Pancreas (tissue), 10 donors: ENCODE data around the gene CMC1. TPM values are rescaled to one million over a fixed set of nuclear protein-coding genes. Genes with fewer than 3 reads are reported as not detected.
A peak's percentile ranks its signal among the peaks of the same experiment; 100 is the strongest.

Experiments
- ATAC-seq, 4 donors: fragments of 200-7000 bp; cut with Tn5 transposase; one replicate each; pipeline versions ENCODE4 v1.8.0 to v1.9.1; 2020; ENCODE audit warnings: mild to moderate bottlenecking in 4 of 4, moderate library complexity in 4 of 4
- DNase-seq, 6 donors: peaks; one replicate each; pipeline ENCODE4 v3.0.0-alpha.2; 2020
- FAIRE-seq: peaks from 2 replicates; lab custom pipeline; 2012; peaks lifted over from hg19 to GRCh38; lab: Jason Lieb, UNC
- H3K27ac ChIP-seq, 4 donors: fragments of 200-600 bp; sonication (generic); 1 replicate in 3 of 4; 2 replicates in 1 of 4; pipeline versions ENCODE4 v1.5.0 to v1.8.0; 2020
- H3K27me3 ChIP-seq, 4 donors: fragments of 200-600 bp; one replicate each; pipeline ENCODE4 v1.8.0; 2021
- H3K36me3 ChIP-seq, 3 donors: fragments of 200-600 bp; sonication (generic) in 1 of 3; one replicate each; pipeline versions ENCODE4 v1.5.0 to v1.8.0; 2020 to 2021
- H3K4me1 ChIP-seq, 3 donors: fragments of 200-600 bp; one replicate each; pipeline ENCODE4 v1.8.0; 2021
- H3K4me3 ChIP-seq, 4 donors: fragments of 200-600 bp; sonication (generic) in 2 of 4; one replicate each; pipeline versions ENCODE4 v1.5.0 to v1.8.0; 2020 to 2021
- H3K9me3 ChIP-seq, 4 donors: fragments of 200-600 bp; one replicate each; pipeline ENCODE4 v1.8.0; 2021
- CTCF ChIP-seq, 4 donors: fragments of 200-600 bp; sonication (generic) in 3 of 4; IDR thresholded peaks; one replicate each; pipeline versions ENCODE4 v1.5.0 to v1.8.0; 2021; ENCODE audit warnings: antibody characterized with exemption in 4 of 4
- WGBS, 2 donors: extraction: QIAGEN DNeasy Blood & Tissue Kit; methylation state at CpG; one replicate each; pipeline ENCODE4 v1.1.7; 2013; 5-methylcytosine and 5-hydroxymethylcytosine counted together
- intact Hi-C, 3 donors: fragments of 100-400 bp; cut with DNase I; formaldehyde crosslinking; loops; one replicate each; pipeline versions ENCODE4 v1.11.1 to v1.14.2; 2022
- polyA plus RNA-seq, 2 donors: library from polyadenylated mRNA; stranded (reverse); fragments of 200-250 nt; gene quantifications; one replicate each; pipeline ENCODE4 v1.2.3, GENCODE V29; 2013
- total RNA-seq, 6 donors: library from RNA; stranded (reverse); fragmentation: NEBNext Ultra II Directional in 4 of 6; extraction: Animal tissue kit (Norgen Biotek cat#: 25700) in 4 of 6; gene quantifications; one replicate each; pipeline versions ENCODE4 v1.2.1 to v1.2.4, GENCODE V29; 2021 to 2023
- donor health status: healthy with polysubstance abuse.
- donor health status: DM: no; HTN: no; CAD: no; lungs with moderate emphysema.
- donor health status: DM: no; HTN: no; CAD: no.
- donor health status: control.
- donor health status: control.
- donor health status: Bipolar disorder and iron deficiency.
- donor health status: DM: yes; HTN: yes; CAD: no.
- donor health status: DM: no; HTN: no; CAD: no.
- donor health status: DM: no; HTN: no; CAD: no.
- donor health status: DM: yes; HTN: yes; CAD: no.

CMC1 gene
- total and polyA plus RNA-seq, 8 donors, result 4.3 to 23.9 (median 7.7) TPM

GRCh38 chr3:28347374-28348264 lies 106.2 kb downstream of the CMC1 start:
- H3K27ac ChIP-seq, result peak overlapping the region; percentile 99 to 100 (median 99)
- FAIRE-seq, result no peak
- intact Hi-C loops, result no loop called here
- H3K4me3 ChIP-seq, result peak overlapping the region; percentile 58 to 77 (median 61)
- no peak for TF ChIP-seq CTCF (IDR thresholded peaks at IDR 0.05)
- WGBS, 2 donors, result 12 to 13% methylated on average over 16 of the region's 16 CpGs
- H3K27me3 ChIP-seq, result no peaks in the 10 kb centered on the region
- peak in 1 of 6 donors; percentile 2 for DNase-seq
- H3K4me1 ChIP-seq, result peaks cover 8 to 33% (median 19%) of the 10 kb centered on the region in 3 donors
- H3K9me3 ChIP-seq, result peaks cover 0 to 4% (median 0%) of the 10 kb centered on the region in 4 donors
- no peaks in the 10 kb centered on the region for H3K36me3 ChIP-seq
- peak in 1 of 4 donors; percentile 4 for ATAC-seq

- no peaks in the 10 kb centered on the region for H3K36me3 ChIP-seq
- peak overlapping the region; percentile 99 to 100 (median 99) for H3K27ac ChIP-seq
- TF ChIP-seq CTCF (IDR thresholded peaks at IDR 0.05), result no peak
- no peak for DNase-seq
- ATAC-seq, result peak in 1 of 4 donors; percentile 90
- 0% methylated on average over 14 to 16 of the region's 16 CpGs for whole genome bisulfite sequencing, 2 donors
- no peaks in the 10 kb centered on the region for H3K27me3 ChIP-seq
- H3K9me3 ChIP-seq, result peaks cover 0 to 4% (median 0%) of the 10 kb centered on the region in 4 donors
- H3K4me3 ChIP-seq, result peak overlapping the region; percentile 58 to 77 (median 61)
- H3K4me1 ChIP-seq, result peaks cover 8 to 33% (median 19%) of the 10 kb centered on the region in 3 donors
- no peak for FAIRE-seq
- intact Hi-C loops, result no loop called here
Measured at GRCh38 chr3:28348265-28348628, 106.8 kb downstream of the CMC1 start.

- Histone ChIP-seq H3K27ac (peak within 1 kb of the TSS; percentile 99 to 100 (median 99)), H3K4me1 (peaks cover 8 to 33% (median 19%) of the 10 kb centered on the region in 3 donors), H3K36me3 (no peaks in the 10 kb centered on the region), H3K9me3 (peaks cover 0 to 4% (median 0%) of the 10 kb centered on the region in 4 donors), H3K4me3 (peak within 1 kb of the TSS; percentile 58 to 77 (median 61)), H3K27me3 (no peaks in the 10 kb centered on the region)
- peak; percentile 95 to 97 (median 96) for ATAC-seq
- WGBS, 2 donors, result 0% methylated on average over 81 to 83 of the region's 83 CpGs
- no peak for TF ChIP-seq CTCF (IDR thresholded peaks at IDR 0.05)
- intact Hi-C loops, result no loop called here
- no peak for FAIRE-seq
- peak; percentile 95 to 97 (median 96) for DNase-seq
Measured at GRCh38 chr3:28348629-28349468, 107.4 kb downstream of the CMC1 start, which contains the start of the genes AZI2 and ZCWPW2. TSS of gene AZI2 (minus strand) at chr3:28348824. CDS start at chr3:28340617, 8,207 bp downstream. TSS of gene ZCWPW2 (plus strand) at chr3:28348721. CDS start at chr3:28413069, 64,348 bp downstream.

DNA sequence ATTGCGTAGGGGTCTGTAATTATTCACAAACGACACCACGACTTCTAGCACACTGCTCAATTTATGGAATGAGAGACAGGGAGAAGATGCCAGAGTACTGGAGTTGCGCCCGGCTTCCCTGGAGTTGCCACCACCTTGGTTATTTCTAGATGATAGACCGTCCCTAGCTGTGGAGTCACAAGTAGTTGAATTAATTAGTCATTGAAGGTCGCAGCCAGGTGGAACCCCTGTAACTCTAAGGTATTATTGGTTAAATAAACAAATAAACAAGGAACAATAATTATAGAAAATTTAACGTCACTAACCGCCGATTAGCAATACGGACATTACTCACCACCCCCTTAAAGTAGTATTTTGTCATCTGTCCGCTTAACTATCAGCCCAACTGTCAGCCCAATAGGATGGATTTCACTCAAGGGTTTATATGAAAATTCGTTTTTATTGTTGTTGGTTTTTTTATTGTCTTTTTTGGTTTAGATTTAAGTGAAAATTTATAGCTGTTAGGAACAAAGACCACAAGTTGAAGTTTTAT lies 108.1 kb downstream of the CMC1 start:
- Histone ChIP-seq H3K9me3 (peaks cover 0 to 4% (median 0%) of the 10 kb centered on the region in 4 donors), H3K4me1 (peaks cover 8 to 30% (median 19%) of the 10 kb centered on the region in 3 donors), H3K27ac (peak overlapping the region; percentile 99 to 100 (median 99)), H3K27me3 (no peaks in the 10 kb centered on the region), H3K4me3 (peak overlapping the region; percentile 58 to 77 (median 61)), H3K36me3 (no peaks in the 10 kb centered on the region)
- FAIRE-seq, result peak; percentile 13
- peak in 1 of 6 donors; percentile 65 for DNase-seq
- WGBS, 2 donors, result 6% methylated on average over 13 of the region's 13 CpGs
- peak; percentile 2 to 14 (median 12) for ATAC-seq
- no peak for TF ChIP-seq CTCF (IDR thresholded peaks at IDR 0.05)
- intact Hi-C loops, result no loop called here

Other genes starting within 250 kb of the CMC1 start
- 1 to 10 TPM in 4 of 6 donors, under 1 TPM in 2; 0.70 to 1.5 (median 1.0) TPM for gene ZCWPW2, start 107.1 kb downstream of the CMC1 start, total RNA-seq
- 1 to 10 TPM in 1 of 2 donors, under 1 TPM in 1; 0.84 to 1.5 TPM for gene ZCWPW2, start 107.1 kb downstream of the CMC1 start, polyA plus RNA-seq
- gene AZI2, start 107.2 kb downstream of the CMC1 start, total RNA-seq, result 10 to 100 TPM; 26.6 to 35.9 (median 31.2) TPM
- 10 to 100 TPM; 13.2 to 21.7 TPM for gene AZI2, start 107.2 kb downstream of the CMC1 start, polyA plus RNA-seq